ENCODE data around the gene PEG3.
"Not testable (repeated sequence)": the region's sequence is repeated elsewhere in the genome, so short reads cannot be mapped to it uniquely, and the experiment has no call there.

The PEG3 gene

DNA sequence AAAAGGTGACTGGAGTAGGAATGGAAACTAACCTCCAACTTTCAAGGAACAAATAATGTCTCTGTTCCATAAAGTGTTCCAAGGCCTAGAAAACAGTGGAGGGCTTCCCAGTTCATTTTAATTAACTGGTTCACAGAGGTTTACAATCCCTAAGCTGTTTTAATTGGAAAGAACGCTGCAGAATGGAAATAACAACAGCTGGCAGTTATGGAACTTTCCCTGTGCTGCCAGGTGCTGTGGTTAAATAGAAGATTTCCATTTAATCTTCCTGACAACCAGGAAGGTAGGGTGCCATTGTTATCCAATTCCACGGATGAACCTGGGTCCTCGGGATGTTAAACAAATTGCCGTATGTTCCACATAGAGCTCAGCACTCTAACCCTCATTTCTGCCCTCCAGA lies 22.2 kb upstream of the PEG3 start:
- in situ Hi-C loops (cut with HindIII; ENCODE audit: low sequenced_read_pairs): no loop called here
- TF ChIP-seq, protein P1, sequence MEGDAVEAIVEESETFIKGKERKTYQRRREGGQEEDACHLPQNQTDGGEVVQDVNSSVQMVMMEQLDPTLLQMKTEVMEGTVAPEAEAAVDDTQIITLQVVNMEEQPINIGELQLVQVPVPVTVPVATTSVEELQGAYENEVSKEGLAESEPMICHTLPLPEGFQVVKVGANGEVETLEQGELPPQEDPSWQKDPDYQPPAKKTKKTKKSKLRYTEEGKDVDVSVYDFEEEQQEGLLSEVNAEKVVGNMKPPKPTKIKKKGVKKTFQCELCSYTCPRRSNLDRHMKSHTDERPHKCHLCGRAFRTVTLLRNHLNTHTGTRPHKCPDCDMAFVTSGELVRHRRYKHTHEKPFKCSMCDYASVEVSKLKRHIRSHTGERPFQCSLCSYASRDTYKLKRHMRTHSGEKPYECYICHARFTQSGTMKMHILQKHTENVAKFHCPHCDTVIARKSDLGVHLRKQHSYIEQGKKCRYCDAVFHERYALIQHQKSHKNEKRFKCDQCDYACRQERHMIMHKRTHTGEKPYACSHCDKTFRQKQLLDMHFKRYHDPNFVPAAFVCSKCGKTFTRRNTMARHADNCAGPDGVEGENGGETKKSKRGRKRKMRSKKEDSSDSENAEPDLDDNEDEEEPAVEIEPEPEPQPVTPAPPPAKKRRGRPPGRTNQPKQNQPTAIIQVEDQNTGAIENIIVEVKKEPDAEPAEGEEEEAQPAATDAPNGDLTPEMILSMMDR (IDR thresholded peaks at IDR 0.05; ENCODE audit: low read depth, low read length, missing control alignments): no peak
- no peak for DNase-seq (ENCODE audit: low read depth)
- no peak overlapping the region for H3K4me3 ChIP-seq (ENCODE audit: low read depth, low read length)

DNA sequence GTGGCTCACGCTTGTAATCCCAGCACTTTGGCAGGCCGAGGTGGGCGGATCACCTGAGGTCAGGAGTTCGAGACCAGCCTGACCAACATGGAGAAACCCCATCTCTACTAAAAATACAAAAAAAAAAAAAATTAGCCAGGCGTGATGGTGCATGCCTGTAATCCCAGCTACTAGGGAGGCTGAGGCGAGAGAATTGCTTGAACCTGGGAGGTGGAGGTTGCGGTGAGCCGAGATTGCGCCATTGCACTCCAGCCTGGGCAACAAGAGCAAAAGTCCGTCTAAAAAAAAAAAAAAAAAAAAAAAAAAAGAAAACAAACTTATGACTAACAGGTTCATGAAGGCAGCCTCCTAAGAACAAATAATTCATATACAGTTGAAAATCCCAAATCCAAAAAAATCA lies 19.9 kb upstream of the PEG3 start:
- H3K4me3 ChIP-seq (ENCODE audit: low read depth, low read length); in situ Hi-C loops (cut with HindIII; ENCODE audit: low sequenced_read_pairs): not testable (repeated sequence)

DNA sequence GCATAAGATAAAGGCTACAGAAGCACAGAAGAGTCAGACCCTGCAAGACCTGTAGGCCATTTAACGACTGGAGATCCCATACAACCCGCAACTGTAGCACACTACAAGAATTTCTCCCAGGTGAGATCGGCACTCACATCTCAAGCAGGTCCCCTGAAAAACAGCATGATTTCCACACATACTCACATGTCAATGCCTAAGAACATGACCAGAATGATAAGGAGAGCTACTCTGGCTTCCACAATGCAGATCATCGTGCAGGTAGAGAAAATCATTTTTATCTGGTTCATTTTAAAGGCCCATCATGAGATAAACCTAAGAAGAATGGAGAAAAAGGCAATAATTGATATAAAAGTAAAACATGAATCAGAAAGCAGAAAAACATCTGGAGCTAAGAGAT lies 17.5 kb upstream of the PEG3 start:
- in situ Hi-C loops (cut with HindIII; ENCODE audit: low sequenced_read_pairs): no loop called here
- no peak overlapping the region for H3K4me3 ChIP-seq (ENCODE audit: low read depth, low read length)
- DNase-seq (ENCODE audit: low read depth): no peak
- TF ChIP-seq, protein P1 (IDR thresholded peaks at IDR 0.05; ENCODE audit: low read depth, low read length, missing control alignments): no peak

More for the DNA sequence above, 19.9 kb upstream of the PEG3 start:
- DNase-seq (ENCODE audit: low read depth): not testable (repeated sequence)

DNA sequence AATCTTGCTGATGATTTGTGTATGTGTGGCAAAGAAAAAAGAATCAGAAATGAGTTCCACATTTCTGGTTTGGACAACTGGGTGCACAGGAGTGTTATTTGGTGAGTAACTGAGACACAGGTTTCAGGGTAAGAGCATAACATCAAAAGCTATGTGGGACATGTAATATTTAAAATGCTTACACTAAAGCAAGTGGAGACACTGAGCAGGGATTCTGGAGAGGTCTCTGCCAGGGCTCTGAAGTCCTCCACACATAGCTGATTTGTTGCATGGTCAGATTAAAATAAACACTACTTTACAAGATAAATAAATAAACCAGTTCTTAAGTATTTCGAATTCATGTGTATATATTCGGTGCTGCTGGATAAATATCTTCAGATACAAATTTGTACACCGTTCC lies 16.3 kb upstream of the PEG3 start:
- no peak for DNase-seq (ENCODE audit: low read depth)
- H3K4me3 ChIP-seq (ENCODE audit: low read depth, low read length): no peak overlapping the region
- TF ChIP-seq, protein P1 (IDR thresholded peaks at IDR 0.05; ENCODE audit: low read depth, low read length, missing control alignments): no peak
- in situ Hi-C loops (cut with HindIII; ENCODE audit: low sequenced_read_pairs): no loop called here

DNA sequence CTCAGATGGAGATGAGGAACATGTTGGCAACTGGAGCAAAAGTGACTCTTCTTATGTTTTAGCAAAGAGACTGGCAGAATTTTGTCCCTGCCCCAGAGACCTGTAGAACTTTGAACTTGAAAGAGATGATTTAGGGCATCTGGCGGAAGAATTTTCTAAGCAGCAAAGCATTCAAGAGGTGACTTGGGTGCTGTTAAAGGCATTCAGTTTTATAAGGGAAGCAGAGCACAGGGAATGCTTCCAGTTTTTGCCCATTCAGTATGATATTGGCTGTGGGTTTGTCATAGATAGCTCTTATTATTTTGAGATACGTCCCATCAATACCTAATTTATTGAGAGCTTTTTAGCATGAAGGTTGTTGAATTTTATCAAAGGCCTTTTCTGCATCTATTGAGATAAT lies 11.8 kb upstream of the PEG3 start:
- in situ Hi-C loops (cut with HindIII; ENCODE audit: low sequenced_read_pairs); DNase-seq (ENCODE audit: low read depth); H3K4me3 ChIP-seq (ENCODE audit: low read depth, low read length): not testable (repeated sequence)

DNA sequence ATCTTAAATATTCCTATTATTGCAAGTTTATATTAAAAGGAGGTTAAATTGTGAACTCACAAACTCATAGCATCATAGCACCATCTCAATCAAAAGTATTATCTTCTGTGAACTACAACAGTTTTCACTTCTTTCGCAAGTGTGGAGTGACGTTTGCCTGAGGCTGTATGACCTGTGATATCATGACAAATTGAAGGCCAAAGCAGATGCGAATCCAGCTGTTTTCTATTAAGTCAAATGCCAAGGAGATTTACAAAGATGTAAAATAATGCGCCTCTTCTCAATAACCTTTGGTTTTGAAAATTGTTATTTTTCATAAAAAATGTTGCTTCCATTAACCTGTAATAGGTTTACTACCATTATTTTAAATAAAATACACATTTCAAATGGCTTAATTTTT lies 7.6 kb upstream of the PEG3 start:
- in situ Hi-C loops (cut with HindIII; ENCODE audit: low sequenced_read_pairs): loop anchor here (5.0 kb wide), 1 partner anchor 39 kb away; no protein-coding TSS in a partner anchor
- DNase-seq (ENCODE audit: low read depth): no peak
- no peak overlapping the region for H3K4me3 ChIP-seq (ENCODE audit: low read depth, low read length)
- TF ChIP-seq, protein P1 (IDR thresholded peaks at IDR 0.05; ENCODE audit: low read depth, low read length, missing control alignments): no peak

DNA sequence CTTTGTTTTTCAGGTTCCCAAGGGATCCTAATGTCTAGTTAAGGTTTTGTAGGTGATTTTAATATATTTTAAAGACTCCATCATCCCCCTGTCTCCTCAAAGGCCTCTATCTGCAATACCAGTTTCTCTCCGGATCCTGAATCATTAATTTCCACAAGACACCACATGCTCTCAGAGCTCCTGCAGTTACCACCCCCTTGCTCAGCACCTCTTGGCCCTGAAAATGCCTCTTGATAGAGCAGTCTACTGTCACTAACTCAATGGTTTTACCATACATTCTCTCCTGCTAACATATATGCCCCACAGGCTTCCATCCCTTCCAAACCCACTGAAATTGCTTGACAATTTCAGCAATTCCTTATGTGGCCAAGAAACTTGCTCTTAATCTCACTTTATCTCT lies 1.9 kb upstream of the PEG3 start:
- no peak overlapping the region for H3K4me3 ChIP-seq (ENCODE audit: low read depth, low read length)
- TF ChIP-seq, protein P1 (IDR thresholded peaks at IDR 0.05; ENCODE audit: low read depth, low read length, missing control alignments): no peak
- DNase-seq (ENCODE audit: low read depth): no peak
- in situ Hi-C loops (cut with HindIII; ENCODE audit: low sequenced_read_pairs): no loop called here

DNA sequence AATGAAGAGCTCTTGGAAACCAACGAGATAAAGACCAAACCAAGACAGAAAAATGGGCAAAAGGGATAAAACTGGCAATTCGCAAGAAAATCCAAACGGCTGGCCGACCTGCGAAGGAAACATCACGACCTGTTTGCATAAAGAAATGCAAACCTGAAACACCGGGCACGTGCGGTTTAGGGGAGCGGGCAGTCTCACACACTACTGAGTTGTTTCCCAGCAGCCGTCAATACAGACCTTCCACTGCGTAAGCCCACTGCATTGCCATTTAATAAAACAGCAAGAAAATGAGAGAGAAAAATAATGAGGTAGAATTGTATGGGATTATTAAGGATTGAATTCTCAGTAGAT lies 642 bp upstream of the PEG3 start:
- no peak for DNase-seq (ENCODE audit: low read depth)
- TF ChIP-seq, protein P1 (IDR thresholded peaks at IDR 0.05; ENCODE audit: low read depth, low read length, missing control alignments): no peak
- in situ Hi-C loops (cut with HindIII; ENCODE audit: low sequenced_read_pairs): no loop called here
- no peak overlapping the region for H3K4me3 ChIP-seq (ENCODE audit: low read depth, low read length)

Measured in astrocyte of the cerebellum (primary cell).